CD14-positive monocyte (primary cell): ENCODE measurements around the gene SFI1. TPM values are rescaled to one million over a fixed set of nuclear protein-coding genes. Genes with fewer than 3 reads are reported as not detected.
A peak's percentile ranks its signal among the peaks of the same experiment; 100 is the strongest.
"Not testable (repeated sequence)": the region's sequence is repeated elsewhere in the genome, so short reads cannot be mapped to it uniquely, and the experiment has no call there.

ENCODE experiments used
- DNase-seq, 3 donors: peaks; one replicate each; pipeline ENCODE4 v3.0.0-alpha.2; 2011 to 2022
- H2AFZ ChIP-seq: 2 replicates; pipeline ENCODE4 v1.6.0; 2012; ENCODE audit warnings: mild to moderate bottlenecking, low read depth, low read length, inconsistent platforms; ENCODE audit not compliant: insufficient read depth, poor library complexity, severe bottlenecking
- H3K27ac ChIP-seq, 2 donors: 1 replicate in 1 of 2; 2 replicates in 1 of 2; pipeline ENCODE4 v1.5.1; 2012 to 2013; ENCODE audit warnings: low read length in 2 of 2, control low read depth in 1 of 2, inconsistent platforms in 1 of 2, low read depth in 1 of 2, mild to moderate bottlenecking in 1 of 2
- H3K27me3 ChIP-seq, 2 donors: one replicate each; pipeline versions ENCODE4 v1.6.0 to v1.6.1; 2011 to 2013; ENCODE audit warnings: low read length in 2 of 2; ENCODE audit not compliant: control insufficient read depth in 2 of 2, insufficient read depth in 2 of 2
- H3K36me3 ChIP-seq, 2 donors: replicated peaks in 1 of 2; 1 replicate in 1 of 2; 2 replicates in 1 of 2; pipeline versions ENCODE4 v1.5.1 to v1.6.1; 2012 to 2013; ENCODE audit warnings: low read length in 2 of 2, control low read depth in 1 of 2, inconsistent platforms in 1 of 2, mild to moderate bottlenecking in 1 of 2; ENCODE audit not compliant: insufficient read depth in 2 of 2, control insufficient read depth in 1 of 2
- H3K4me1 ChIP-seq, 2 donors: 1 replicate in 1 of 2; 2 replicates in 1 of 2; pipeline versions ENCODE4 v1.5.1 to v1.6.1; 2012 to 2013; ENCODE audit warnings: low read length in 2 of 2, control low read depth in 1 of 2, inconsistent platforms in 1 of 2, mild to moderate bottlenecking in 1 of 2, moderate library complexity in 1 of 2; ENCODE audit not compliant: insufficient read depth in 2 of 2, control insufficient read depth in 1 of 2
- H3K4me2 ChIP-seq: replicated peaks from 2 replicates; pipeline ENCODE3; 2012; ENCODE audit warnings: low read length, moderate library complexity, mild to moderate bottlenecking; ENCODE audit not compliant: poor library complexity, severe bottlenecking; ENCODE audit errors: extremely low read depth
- H3K4me3 ChIP-seq, 3 experiments: fragments of 200-600 bp in 1 of 3; sonication (generic) in 1 of 3; replicated peaks in 1 of 3; 1 replicate in 2 of 3; 2 replicates in 1 of 3; pipeline ENCODE4 v1.5.1; 2011 to 2013; ENCODE audit warnings: low read length in 3 of 3, mild to moderate bottlenecking in 3 of 3, control low read depth in 2 of 3, low read depth in 2 of 3, inconsistent platforms in 1 of 3, moderate library complexity in 1 of 3
- H3K79me2 ChIP-seq: 2 replicates; pipeline ENCODE4 v1.6.0; 2012; ENCODE audit warnings: mild to moderate bottlenecking, control low read depth, inconsistent platforms, low read length, moderate library complexity; ENCODE audit not compliant: insufficient read depth
- H3K9ac ChIP-seq: 2 replicates; pipeline ENCODE4 v1.6.0; 2017; ENCODE audit warnings: low read length, mild to moderate bottlenecking; ENCODE audit not compliant: insufficient read depth, poor library complexity, severe bottlenecking
- H3K9me3 ChIP-seq, 2 donors: replicated peaks in 1 of 2; 1 replicate in 1 of 2; 2 replicates in 1 of 2; pipeline versions ENCODE4 v1.5.1 to v1.6.1; 2012 to 2013; ENCODE audit warnings: low read length in 2 of 2, control low read depth in 1 of 2; ENCODE audit not compliant: control insufficient read depth in 1 of 2, insufficient read depth in 1 of 2
- H4K20me1 ChIP-seq: 2 replicates; pipeline ENCODE4 v1.6.0; 2012; ENCODE audit warnings: mild to moderate bottlenecking, low read length, control low read depth, moderate library complexity; ENCODE audit not compliant: insufficient read depth
- H3K27ac Mint-ChIP-seq, 7 donors: one replicate each; pipeline ENCODE4 v1.8.0; 2020; ENCODE audit warnings: mild to moderate bottlenecking in 7 of 7, mixed read lengths in 7 of 7, moderate library complexity in 6 of 7, inconsistent platforms in 2 of 7
- H3K27me3 Mint-ChIP-seq, 3 donors: one replicate each; pipeline ENCODE4 v1.8.0; 2021 to 2022; ENCODE audit warnings: low read depth in 3 of 3, mild to moderate bottlenecking in 3 of 3, mixed read lengths in 3 of 3, moderate library complexity in 3 of 3, inconsistent platforms in 1 of 3
- H3K36me3 Mint-ChIP-seq, 2 donors: one replicate each; pipeline ENCODE4 v1.8.0; 2020; ENCODE audit warnings: mixed read lengths in 2 of 2, inconsistent platforms in 1 of 2, mild to moderate bottlenecking in 1 of 2
- H3K4me1 Mint-ChIP-seq: one replicate; pipeline ENCODE4 v1.8.0; 2020; ENCODE audit warnings: mild to moderate bottlenecking, mixed read lengths
- H3K4me3 Mint-ChIP-seq, 2 donors: one replicate each; pipeline ENCODE4 v1.8.0; 2020; ENCODE audit warnings: mild to moderate bottlenecking in 2 of 2, mixed read lengths in 2 of 2, moderate library complexity in 1 of 2
- H3K9me3 Mint-ChIP-seq, 7 donors: one replicate each; pipeline ENCODE4 v1.8.0; 2020 to 2022; ENCODE audit warnings: mixed read lengths in 7 of 7, mild to moderate bottlenecking in 6 of 7, moderate library complexity in 6 of 7, inconsistent platforms in 2 of 7
- WGBS: methylation state at CpG from one replicate; pipeline ENCODE4 v1.1.5; 2013; ENCODE audit warnings: missing lambda C conversion rate; ENCODE audit not compliant: insufficient coverage; 5-methylcytosine and 5-hydroxymethylcytosine counted together
- intact Hi-C, 2 donors: fragments of 100-400 bp; cut with micrococcal nuclease; formaldehyde crosslinking; loops; one replicate each; pipeline versions ENCODE4 v1.15.0 to v1.15.1; 2023
- polyA plus RNA-seq, 3 donors: library from polyadenylated mRNA; depleted of rRNA in 1 of 3; unstranded in 2 of 3; stranded (reverse) in 1 of 3; fragments of 300-500 nt in 2 of 3; fragments of >200 nt in 1 of 3; fragmentation: Illumina TruSeq in 2 of 3; gene quantifications; 1 replicate in 2 of 3; 2 replicates in 1 of 3; pipeline ENCODE4 v1.2.3, GENCODE V29; 2012 to 2021
- TF ChIP-seq, protein P1 (sequence below): fragments of 200-600 bp; IDR thresholded peaks from one replicate; pipeline ENCODE4 v1.8.0; 2022; ENCODE audit warnings: antibody characterized with exemption, mild to moderate bottlenecking

SFI1 gene
- polyA plus RNA-seq, 3 donors, result 1.7 to 43.4 (median 3.6) TPM

DNA sequence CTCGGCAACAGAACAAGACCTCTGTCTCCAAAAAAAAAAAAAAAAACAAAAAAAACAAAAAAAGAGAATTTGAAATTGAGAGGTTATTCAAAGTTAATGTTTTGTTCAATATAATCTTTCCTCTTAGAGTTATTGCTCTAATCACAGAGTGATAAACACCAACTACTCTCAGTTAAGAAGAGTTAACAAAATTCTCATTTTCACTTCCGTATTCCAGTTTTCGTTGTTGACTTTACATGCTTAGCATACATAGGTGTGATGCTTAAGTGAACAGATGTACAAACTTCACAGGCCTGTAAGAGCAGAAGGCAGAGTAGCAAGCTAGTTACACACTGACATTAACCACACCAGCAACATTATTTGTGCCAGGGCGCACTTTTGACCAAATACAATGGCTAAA lies 19.0 kb upstream of the SFI1 start:
- H3K36me3 Mint-ChIP-seq, result peaks cover 46 to 70% of the 10 kb centered on the region in 2 donors
- peaks cover 10% of the 10 kb centered on the region for H3K4me1 Mint-ChIP-seq
- Histone ChIP-seq H3K79me2 (peaks cover 76% of the 10 kb centered on the region), H3K4me1 (peaks cover 0 to 6% of the 10 kb centered on the region in 2 donors), H3K27me3 (no peaks in the 10 kb centered on the region), H3K4me2 (no peak overlapping the region), H3K27ac (no peak overlapping the region), H3K9me3 (no peaks in the 10 kb centered on the region), H3K4me3 (no peak overlapping the region), H4K20me1 (peaks cover 57% of the 10 kb centered on the region), H3K36me3 (peaks cover 39 to 80% of the 10 kb centered on the region in 2 donors), H3K9ac (no peak overlapping the region), H2AFZ (no peak overlapping the region)
- H3K4me3 Mint-ChIP-seq, result no peak overlapping the region
- TF ChIP-seq, protein P1, sequence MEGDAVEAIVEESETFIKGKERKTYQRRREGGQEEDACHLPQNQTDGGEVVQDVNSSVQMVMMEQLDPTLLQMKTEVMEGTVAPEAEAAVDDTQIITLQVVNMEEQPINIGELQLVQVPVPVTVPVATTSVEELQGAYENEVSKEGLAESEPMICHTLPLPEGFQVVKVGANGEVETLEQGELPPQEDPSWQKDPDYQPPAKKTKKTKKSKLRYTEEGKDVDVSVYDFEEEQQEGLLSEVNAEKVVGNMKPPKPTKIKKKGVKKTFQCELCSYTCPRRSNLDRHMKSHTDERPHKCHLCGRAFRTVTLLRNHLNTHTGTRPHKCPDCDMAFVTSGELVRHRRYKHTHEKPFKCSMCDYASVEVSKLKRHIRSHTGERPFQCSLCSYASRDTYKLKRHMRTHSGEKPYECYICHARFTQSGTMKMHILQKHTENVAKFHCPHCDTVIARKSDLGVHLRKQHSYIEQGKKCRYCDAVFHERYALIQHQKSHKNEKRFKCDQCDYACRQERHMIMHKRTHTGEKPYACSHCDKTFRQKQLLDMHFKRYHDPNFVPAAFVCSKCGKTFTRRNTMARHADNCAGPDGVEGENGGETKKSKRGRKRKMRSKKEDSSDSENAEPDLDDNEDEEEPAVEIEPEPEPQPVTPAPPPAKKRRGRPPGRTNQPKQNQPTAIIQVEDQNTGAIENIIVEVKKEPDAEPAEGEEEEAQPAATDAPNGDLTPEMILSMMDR, result no peak
- no peaks in the 10 kb centered on the region for H3K9me3 Mint-ChIP-seq
- H3K27me3 Mint-ChIP-seq, result peaks cover 0 to 1% (median 0%) of the 10 kb centered on the region in 3 donors
- intact Hi-C loops, result no loop called here
- no peak for DNase-seq
- H3K27ac Mint-ChIP-seq, result no peak overlapping the region
- WGBS, result no CpG with 5 or more reads among the region's 4 CpGs

- Mint-ChIP-seq H3K4me3 (no peak overlapping the region), H3K4me1 (peaks cover 6% of the 10 kb centered on the region), H3K27me3 (peaks cover 0 to 1% (median 0%) of the 10 kb centered on the region in 3 donors), H3K36me3 (peaks cover 61 to 84% of the 10 kb centered on the region in 2 donors), H3K27ac (no peak overlapping the region), H3K9me3 (no peaks in the 10 kb centered on the region)
- TF ChIP-seq, protein P1, result no peak
- 100% methylated on average over 1 of the region's 3 CpGs for WGBS
- Histone ChIP-seq H3K4me2 (no peak overlapping the region), H4K20me1 (peaks cover 40% of the 10 kb centered on the region), H3K27me3 (no peaks in the 10 kb centered on the region), H3K9me3 (no peaks in the 10 kb centered on the region), H3K79me2 (peaks cover 68% of the 10 kb centered on the region), H3K4me1 (peaks cover 0 to under 1% of the 10 kb centered on the region in 2 donors), H3K36me3 (peaks cover 50 to 80% of the 10 kb centered on the region in 2 donors), H3K9ac (no peak overlapping the region), H2AFZ (no peak overlapping the region), H3K27ac (no peak overlapping the region), H3K4me3 (no peak overlapping the region)
- no peak for DNase-seq
- intact Hi-C loops, result no loop called here
These were observed 15.2 kb upstream of the SFI1 start for GRCh38 chr22:31481129-31481528.

DNA sequence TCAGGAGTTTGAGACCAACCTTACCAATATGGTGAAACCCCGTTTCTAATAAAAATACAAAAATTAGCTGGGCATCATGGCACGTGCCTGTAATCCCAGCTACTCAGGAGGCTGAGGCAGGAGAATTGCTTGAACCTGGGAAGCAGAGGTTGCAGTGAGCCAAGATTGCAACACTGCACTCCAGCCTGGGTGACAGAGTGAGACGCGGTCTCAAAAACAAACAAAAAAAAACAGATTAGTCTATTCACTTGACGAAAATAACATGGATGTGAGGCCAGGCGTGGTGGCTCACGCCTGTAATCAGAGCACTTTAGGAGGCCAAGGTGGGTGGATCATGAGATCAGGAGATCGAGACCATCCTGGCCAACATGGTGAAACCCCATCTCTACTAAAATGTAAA lies 13.9 kb upstream of the SFI1 start:
- DNase-seq, H3K4me2 ChIP-seq, H3K27me3 ChIP-seq, H3K4me1 Mint-ChIP-seq, intact Hi-C loops, H2AFZ ChIP-seq, H3K4me1 ChIP-seq, H3K9ac ChIP-seq, H3K27ac ChIP-seq, H3K4me3 ChIP-seq, H3K4me3 Mint-ChIP-seq, H3K9me3 Mint-ChIP-seq, H3K9me3 ChIP-seq, H3K27me3 Mint-ChIP-seq: not testable (repeated sequence)
- Mint-ChIP-seq H3K36me3 (peaks cover 68 to 89% of the 10 kb centered on the region in 2 donors), H3K27ac (peak overlapping the region in 3 of 7 donors; percentile 22 to 56 (median 37))
- 92% methylated on average over 6 of the region's 8 CpGs for WGBS
- Histone ChIP-seq H3K79me2 (peaks cover 66% of the 10 kb centered on the region), H3K36me3 (peaks cover 56 to 86% of the 10 kb centered on the region in 2 donors), H4K20me1 (peaks cover 29% of the 10 kb centered on the region)
